IMR-90 (cell line): ENCODE measurements around the gene ABCB1. TPM values are rescaled to one million over a fixed set of nuclear protein-coding genes. Genes with fewer than 3 reads are reported as not detected.

Source experiments
- ATAC-seq: fragments of 200-7000 bp; cut with Tn5 transposase; 2 replicates; pipeline ENCODE4 v1.9.1; 2020; ENCODE audit warnings: low read depth, mild to moderate bottlenecking, moderate library complexity
- BruUV-seq: library from RNA; stranded (reverse); fragments of 400-500 nt; replicated peaks from 2 replicates; lab custom pipeline; 2021; lab: Mats Ljungman, UMichigan
- CTCF ChIA-PET: fragments of 300-600 bp; formaldehyde crosslinking; extraction: SDS; loops from one replicate; lab custom pipeline; 2021; ENCODE audit warnings: antibody characterized with exemption; lab: Yijun Ruan, JAX
- POLR2A ChIA-PET: fragments of 300-600 bp; sonication (Branson Sonifier 250); formaldehyde crosslinking; loops from one replicate; lab custom pipeline; 2022; ENCODE audit warnings: antibody characterized with exemption; ENCODE audit not compliant: unreplicated experiment; lab: Charles Lee
- DNase-seq: peaks from one replicate; pipeline ENCODE4 v3.0.0; 2013
- H2AFZ ChIP-seq: replicated peaks from 2 replicates; pipeline ENCODE3; 2013; ENCODE audit warnings: low read length, mild to moderate bottlenecking; ENCODE audit not compliant: poor library complexity
- H2AK5ac ChIP-seq: 2 replicates; pipeline ENCODE4 v1.6.1; 2013; ENCODE audit warnings: low read depth, low read length, inconsistent platforms
- H2AK9ac ChIP-seq: replicated peaks from 2 replicates; pipeline ENCODE3; 2013; ENCODE audit warnings: mild to moderate bottlenecking, low read depth, low read length, moderate library complexity; ENCODE audit not compliant: poor library complexity
- H2BK120ac ChIP-seq: 2 replicates; pipeline ENCODE4 v1.6.1; 2013; ENCODE audit warnings: low read depth, low read length, inconsistent platforms
- H2BK15ac ChIP-seq: 3 replicates; pipeline ENCODE4 v1.6.1; 2013; ENCODE audit warnings: low read depth, low read length, inconsistent platforms
- H2BK20ac ChIP-seq: 2 replicates; pipeline ENCODE4 v1.6.1; 2013; ENCODE audit warnings: low read depth, mild to moderate bottlenecking, inconsistent platforms, low read length, moderate library complexity
- H2BK5ac ChIP-seq: 2 replicates; pipeline ENCODE4 v1.6.1; 2013; ENCODE audit warnings: mild to moderate bottlenecking, low read depth, low read length, inconsistent platforms; ENCODE audit not compliant: poor library complexity, severe bottlenecking
- H3K14ac ChIP-seq: replicated peaks from 2 replicates; pipeline ENCODE4 v1.6.1; 2013; ENCODE audit warnings: low read depth, low read length, inconsistent platforms
- H3K18ac ChIP-seq: 2 replicates; pipeline ENCODE4 v1.6.1; 2013; ENCODE audit warnings: low read depth, low read length, control low read depth
- H3K23ac ChIP-seq: 2 replicates; pipeline ENCODE4 v1.6.1; 2013; ENCODE audit warnings: low read depth, low read length, inconsistent platforms
- H3K27ac ChIP-seq: 2 replicates; pipeline ENCODE4 v1.5.1; 2013; ENCODE audit warnings: mild to moderate bottlenecking, control low read depth, low read length; ENCODE audit not compliant: insufficient read depth
- H3K27me3 ChIP-seq: 2 replicates; pipeline ENCODE4 v1.6.1; 2013; ENCODE audit warnings: low read length; ENCODE audit not compliant: control insufficient read depth, insufficient read depth
- H3K36me3 ChIP-seq: 2 replicates; pipeline ENCODE4 v1.6.1; 2013; ENCODE audit warnings: low read length, mixed read lengths; ENCODE audit not compliant: control insufficient read depth, insufficient read depth
- H3K4ac ChIP-seq: 2 replicates; pipeline ENCODE4 v1.6.1; 2013; ENCODE audit warnings: low read depth, low read length, inconsistent platforms
- H3K4me1 ChIP-seq: 2 replicates; pipeline ENCODE4 v1.6.1; 2013; ENCODE audit warnings: low read length, mixed read lengths; ENCODE audit not compliant: control insufficient read depth, insufficient read depth
- H3K4me2 ChIP-seq: 2 replicates; pipeline ENCODE4 v1.6.1; 2013; ENCODE audit warnings: low read depth, mild to moderate bottlenecking, control low read depth, low read length, moderate library complexity
- H3K4me3 ChIP-seq: 2 replicates; pipeline ENCODE4 v1.5.1; 2013; ENCODE audit warnings: low read depth, mild to moderate bottlenecking, control low read depth, low read length, moderate library complexity; ENCODE audit not compliant: insufficient read depth
- H3K56ac ChIP-seq: 2 replicates; pipeline ENCODE4 v1.6.1; 2013; ENCODE audit warnings: low read length, inconsistent platforms; ENCODE audit not compliant: insufficient read depth; ENCODE audit errors: extremely low read depth
- H3K79me1 ChIP-seq, 2 experiments: 2 replicates each; pipeline ENCODE4 v1.6.1; 2013; ENCODE audit warnings: low read length in 2 of 2, inconsistent platforms in 1 of 2, low read depth in 1 of 2
- H3K9ac ChIP-seq: 2 replicates; pipeline ENCODE4 v1.6.1; 2013; ENCODE audit warnings: low read depth, low read length, control low read depth
- H3K9me1 ChIP-seq: 2 replicates; pipeline ENCODE4 v1.6.1; 2013; ENCODE audit warnings: low read length, inconsistent platforms; ENCODE audit not compliant: insufficient read depth
- H3K9me3 ChIP-seq: 2 replicates; pipeline ENCODE4 v1.6.1; 2013; ENCODE audit warnings: low read length; ENCODE audit not compliant: control insufficient read depth, insufficient read depth
- H4K20me1 ChIP-seq: 2 replicates; pipeline ENCODE4 v1.6.1; 2013; ENCODE audit warnings: low read length, inconsistent platforms; ENCODE audit not compliant: insufficient read depth
- H4K5ac ChIP-seq: 2 replicates; pipeline ENCODE4 v1.6.1; 2013; ENCODE audit warnings: mild to moderate bottlenecking, low read depth, low read length, control low read depth
- H4K8ac ChIP-seq, 2 experiments: 2 replicates each; pipeline ENCODE4 v1.6.1; 2013; ENCODE audit warnings: low read depth in 2 of 2, low read length in 2 of 2, control low read depth in 1 of 2, inconsistent platforms in 1 of 2
- H4K91ac ChIP-seq: 2 replicates; pipeline ENCODE4 v1.6.1; 2013; ENCODE audit warnings: low read depth, low read length, inconsistent platforms; ENCODE audit not compliant: insufficient read depth
- CEBPB ChIP-seq: IDR thresholded peaks from 2 replicates; pipeline ENCODE4 v1.6.1; 2012; ENCODE audit warnings: low read depth, low read length, improper control_type of control experiment
- CHD1 ChIP-seq: IDR thresholded peaks from 2 replicates; pipeline ENCODE4 v1.6.1; 2012; ENCODE audit warnings: low read depth, low read length, improper control_type of control experiment
- WGBS, 2 experiments: methylation state at CpG; one replicate each; pipeline versions ENCODE4 v1.1.5 to v1.1.7; 2013; ENCODE audit warnings: missing lambda C conversion rate in 2 of 2; ENCODE audit not compliant: insufficient read length in 1 of 2; ENCODE audit errors: extremely low coverage in 2 of 2; 5-methylcytosine and 5-hydroxymethylcytosine counted together
- dilution Hi-C: fragments of 300-500 bp; cut with HindIII; formaldehyde crosslinking; loops from one replicate; pipeline ENCODE4 v1.14.3; 2018; ENCODE audit warnings: low sequenced_read_pairs; ENCODE audit not compliant: unreplicated experiment
- in situ Hi-C: fragments of 300-500 bp; cut with MboI; formaldehyde crosslinking; loops from 3 replicates; pipeline ENCODE4 v1.14.3; 2019; ENCODE audit warnings: low sequenced_read_pairs, inconsistent platforms, mixed read lengths
- intact Hi-C: fragments of 100-400 bp; cut with micrococcal nuclease; formaldehyde crosslinking; loops from 2 replicates; pipeline ENCODE4 v1.10.0; 2022
- polyA plus RNA-seq, 3 experiments: library from polyadenylated mRNA; depleted of rRNA; stranded (reverse); fragments of >200 nt; gene quantifications; 2 replicates each; pipeline ENCODE4 v1.2.3, GENCODE V29; 2012; ENCODE audit warnings: low replicate concordance in 1 of 3
- total RNA-seq: library from RNA; depleted of rRNA; stranded (reverse); fragments of >200 nt; gene quantifications from 2 replicates; pipeline ENCODE4 v1.2.3, GENCODE V29; 2012

The ABCB1 gene
- total and polyA plus RNA-seq, 2 of the 4 experiments (the other 2 are of a cell fraction) = 0.80 to 0.90 TPM

GRCh38 chr7:87566311-87566900 lies 34.3 kb downstream of the ABCB1 start:
- H3K14ac ChIP-seq = no peak overlapping the region
- no peaks in the 10 kb centered on the region for H4K20me1 ChIP-seq
- H4K8ac ChIP-seq = no peak overlapping the region
- no peaks in the 10 kb centered on the region for H3K9me3 ChIP-seq
- H2AFZ ChIP-seq = no peak overlapping the region
- POLR2A ChIA-PET = no interaction called here
- no peak overlapping the region for H3K18ac ChIP-seq
- no peak overlapping the region for H2AK9ac ChIP-seq
- CTCF ChIA-PET = interaction anchor here (0.6 kb wide), 1 partner anchor 122 kb away, joined by 3 read pairs; no protein-coding TSS in a partner anchor
- peaks cover 1% of the 10 kb centered on the region; the same call in 1 of the 2 replicates for H3K4me1 ChIP-seq
- H3K9me1 ChIP-seq = no peaks in the 10 kb centered on the region
- intact Hi-C loops (no loop called here), in situ Hi-C loops (no loop called here), dilution Hi-C loops (no loop called here)
- no peaks in the 10 kb centered on the region for H3K36me3 ChIP-seq
- H3K27ac ChIP-seq = no peak overlapping the region
- H2BK15ac ChIP-seq = no peak overlapping the region
- no peak for DNase-seq
- no peak overlapping the region for H3K4ac ChIP-seq
- H2AK5ac ChIP-seq = no peak overlapping the region
- no peak overlapping the region for H4K91ac ChIP-seq
- no peak overlapping the region for H3K56ac ChIP-seq
- no peak overlapping the region for H2BK120ac ChIP-seq
- no CpG with 5 or more reads among the region's 6 CpGs for WGBS, 2 experiments
- TF ChIP-seq CEBPB (no peak), CHD1 (no peak)
- H2BK5ac ChIP-seq = no peak overlapping the region
- no peak overlapping the region; the same call in 1 of the 2 replicates for H2BK20ac ChIP-seq
- no peak for ATAC-seq
- H3K4me2 ChIP-seq = no peak overlapping the region
- BruUV-seq = no TSS peak
- H3K23ac ChIP-seq = no peak overlapping the region
- peaks cover 1% of the 10 kb centered on the region; the same call in 1 of the 2 replicates for H3K27me3 ChIP-seq
- H4K5ac ChIP-seq = no peak overlapping the region
- no peak overlapping the region for H3K4me3 ChIP-seq
- no peak overlapping the region for H3K9ac ChIP-seq
- no peaks in the 10 kb centered on the region for H3K79me1 ChIP-seq
